Endothelial cell of hepatic sinusoid (primary cell): Measurements from ENCODE around the gene WASF2.
"Not testable (repeated sequence)": the region's sequence is repeated elsewhere in the genome, so short reads cannot be mapped to it uniquely, and the experiment has no call there.

Source experiments
- in situ Hi-C: cut with HindIII; loops from 2 replicates; pipeline ENCODE4 v1.10.0; 2017; ENCODE audit warnings: low sequenced_read_pairs

WASF2 gene

GRCh38 chr1:27428316-27429028 lies 61.5 kb downstream of the WASF2 start:
- in situ Hi-C loops = no loop called here

GRCh38 chr1:27427816-27428315 lies 62.1 kb downstream of the WASF2 start:
- in situ Hi-C loops = no loop called here

- in situ Hi-C loops = no loop called here
Observed at GRCh38 chr1:27427329-27427728, 62.6 kb downstream of the WASF2 start.

- in situ Hi-C loops = no loop called here
Observed at GRCh38 chr1:27423709-27424108, 66.3 kb downstream of the WASF2 start.

- in situ Hi-C loops = loop anchor here (5.0 kb wide), 1 partner anchor 64 kb away; no protein-coding TSS in a partner anchor
Observed at GRCh38 chr1:27418326-27419185, 71.4 kb downstream of the WASF2 start.

GRCh38 chr1:27417713-27418112 lies 72.3 kb downstream of the WASF2 start:
- in situ Hi-C loops = loop anchor here (5.0 kb wide), 1 partner anchor 65 kb away; no protein-coding TSS in a partner anchor

GRCh38 chr1:27416387-27417111 lies 73.4 kb downstream of the WASF2 start:
- in situ Hi-C loops = loop anchor here (5.0 kb wide), 1 partner anchor 66 kb away; no protein-coding TSS in a partner anchor

GRCh38 chr1:27414091-27414490 lies 75.9 kb downstream of the WASF2 start:
- in situ Hi-C loops = no loop called here

GRCh38 chr1:27413004-27413403 lies 77.0 kb downstream of the WASF2 start:
- in situ Hi-C loops = no loop called here

- in situ Hi-C loops = no loop called here
Observed at GRCh38 chr1:27412502-27412901, 77.5 kb downstream of the WASF2 start.

GRCh38 chr1:27410709-27411108 lies 79.3 kb downstream of the WASF2 start:
- in situ Hi-C loops = no loop called here

- in situ Hi-C loops = no loop called here
Observed at GRCh38 chr1:27409669-27410068, 80.3 kb downstream of the WASF2 start.

GRCh38 chr1:27408151-27408550 lies 81.8 kb downstream of the WASF2 start:
- in situ Hi-C loops = no loop called here

GRCh38 chr1:27406791-27407190 lies 83.2 kb downstream of the WASF2 start:
- in situ Hi-C loops = not testable (repeated sequence)

- in situ Hi-C loops = no loop called here
Observed at GRCh38 chr1:27406362-27406680, 83.6 kb downstream of the WASF2 start.

- in situ Hi-C loops = not testable (repeated sequence)
Observed at GRCh38 chr1:27405598-27406361, 84.2 kb downstream of the WASF2 start.

GRCh38 chr1:27405074-27405473 lies 84.9 kb downstream of the WASF2 start:
- in situ Hi-C loops = no loop called here

GRCh38 chr1:27403931-27404330 lies 86.0 kb downstream of the WASF2 start:
- in situ Hi-C loops = no loop called here

GRCh38 chr1:27403065-27403726 lies 86.8 kb downstream of the WASF2 start:
- in situ Hi-C loops = no loop called here

GRCh38 chr1:27402349-27402754 lies 87.6 kb downstream of the WASF2 start:
- in situ Hi-C loops = no loop called here
